Measurements from ENCODE around the gene GLIS1. TPM values are rescaled to one million over a fixed set of nuclear protein-coding genes. Genes with fewer than 3 reads are reported as not detected.

Gene GLIS1
- total and polyA plus RNA-seq, 7 donors: 0.03 to 0.40 (median 0.15) TPM

DNA sequence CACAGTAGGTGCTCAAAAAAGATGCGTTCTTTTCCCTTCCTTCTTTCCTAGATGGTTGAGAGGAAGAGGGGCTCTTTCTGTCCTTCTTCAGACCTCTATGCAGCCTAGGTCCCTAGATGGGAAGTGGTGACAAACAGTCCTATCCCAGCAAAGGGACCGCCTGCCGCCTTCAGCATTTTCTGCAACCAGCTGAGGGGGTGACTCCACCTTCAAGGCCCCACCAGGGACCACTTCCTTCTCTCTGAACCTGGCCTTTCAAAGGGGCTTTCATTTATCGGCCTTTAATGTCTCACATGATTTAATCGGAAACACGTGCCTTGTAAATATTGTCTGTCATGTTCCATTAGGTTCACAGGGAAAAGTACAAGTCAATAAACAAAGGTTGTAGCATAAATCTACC, 32.6 kb downstream of the GLIS1 start:
- intact Hi-C loops (cut with DNase I): no loop called here
- ATAC-seq (no peak), DNase-seq (no peak)
- no peak overlapping the region for H3K4me3 ChIP-seq
- no peaks in the 10 kb centered on the region for H3K36me3 ChIP-seq (ENCODE audit: insufficient read depth in 1 of 2, low read depth in 1 of 2)
- 43 to 46% (median 46%) methylated on average over 6 of the region's 6 CpGs for WGBS, 3 donors
- H3K27ac ChIP-seq: no peak overlapping the region
- TF ChIP-seq, protein P1, sequence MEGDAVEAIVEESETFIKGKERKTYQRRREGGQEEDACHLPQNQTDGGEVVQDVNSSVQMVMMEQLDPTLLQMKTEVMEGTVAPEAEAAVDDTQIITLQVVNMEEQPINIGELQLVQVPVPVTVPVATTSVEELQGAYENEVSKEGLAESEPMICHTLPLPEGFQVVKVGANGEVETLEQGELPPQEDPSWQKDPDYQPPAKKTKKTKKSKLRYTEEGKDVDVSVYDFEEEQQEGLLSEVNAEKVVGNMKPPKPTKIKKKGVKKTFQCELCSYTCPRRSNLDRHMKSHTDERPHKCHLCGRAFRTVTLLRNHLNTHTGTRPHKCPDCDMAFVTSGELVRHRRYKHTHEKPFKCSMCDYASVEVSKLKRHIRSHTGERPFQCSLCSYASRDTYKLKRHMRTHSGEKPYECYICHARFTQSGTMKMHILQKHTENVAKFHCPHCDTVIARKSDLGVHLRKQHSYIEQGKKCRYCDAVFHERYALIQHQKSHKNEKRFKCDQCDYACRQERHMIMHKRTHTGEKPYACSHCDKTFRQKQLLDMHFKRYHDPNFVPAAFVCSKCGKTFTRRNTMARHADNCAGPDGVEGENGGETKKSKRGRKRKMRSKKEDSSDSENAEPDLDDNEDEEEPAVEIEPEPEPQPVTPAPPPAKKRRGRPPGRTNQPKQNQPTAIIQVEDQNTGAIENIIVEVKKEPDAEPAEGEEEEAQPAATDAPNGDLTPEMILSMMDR (IDR thresholded peaks at IDR 0.05): no peak
- H3K4me1 ChIP-seq: no peaks in the 10 kb centered on the region
- peaks cover 0 to 10% (median 4%) of the 10 kb centered on the region in 3 donors for H3K27me3 ChIP-seq (ENCODE audit: insufficient read depth in 3 of 3, low read length in 2 of 3)
- no peaks in the 10 kb centered on the region for H3K9me3 ChIP-seq

DNA sequence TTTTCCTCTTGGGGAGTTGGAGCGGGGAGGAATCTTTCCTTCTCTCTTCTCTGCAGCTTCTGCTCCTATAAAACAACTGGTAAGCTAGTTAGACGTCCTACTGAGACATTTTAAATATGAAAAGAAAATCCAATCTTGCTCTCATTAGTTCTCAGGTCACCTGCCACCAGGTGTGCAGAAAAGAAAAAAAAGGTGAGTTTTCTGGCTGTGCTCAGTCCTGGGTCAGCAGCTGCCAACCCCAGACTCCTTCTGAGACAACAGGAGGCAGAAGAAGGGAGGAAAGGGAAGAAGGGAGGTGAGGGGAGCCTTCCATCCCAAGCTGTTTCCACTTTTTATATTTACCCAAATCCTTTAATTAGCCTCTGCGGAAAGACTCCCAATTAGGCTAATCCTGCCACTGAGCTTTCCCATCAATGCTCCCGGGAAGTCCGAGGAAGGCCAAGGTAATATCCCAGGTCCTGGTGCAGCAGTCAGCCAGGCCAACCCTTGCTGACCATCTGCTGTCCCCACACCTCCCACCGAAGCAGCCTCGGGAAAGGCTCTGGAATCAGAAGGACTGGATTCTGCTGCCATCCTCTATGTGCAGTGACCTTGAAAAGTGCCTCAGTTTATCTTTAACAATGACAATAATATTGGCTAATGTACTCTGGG, 33.4 kb downstream of the GLIS1 start:
- DNase-seq: no peak
- ATAC-seq: no peak
- intact Hi-C loops (cut with DNase I): no loop called here
- WGBS, 3 donors: 40 to 51% (median 51%) methylated on average over 7 of the region's 7 CpGs
- Histone ChIP-seq H3K27me3 (ENCODE audit: insufficient read depth in 3 of 3, low read length in 2 of 3) (peaks cover 0 to 17% (median 6%) of the 10 kb centered on the region in 3 donors), H3K9me3 (no peaks in the 10 kb centered on the region), H3K4me3 (no peak overlapping the region), H3K36me3 (ENCODE audit: insufficient read depth in 1 of 2, low read depth in 1 of 2) (no peaks in the 10 kb centered on the region), H3K4me1 (no peaks in the 10 kb centered on the region), H3K27ac (no peak overlapping the region)
- TF ChIP-seq, protein P1 (IDR thresholded peaks at IDR 0.05): no peak

DNA sequence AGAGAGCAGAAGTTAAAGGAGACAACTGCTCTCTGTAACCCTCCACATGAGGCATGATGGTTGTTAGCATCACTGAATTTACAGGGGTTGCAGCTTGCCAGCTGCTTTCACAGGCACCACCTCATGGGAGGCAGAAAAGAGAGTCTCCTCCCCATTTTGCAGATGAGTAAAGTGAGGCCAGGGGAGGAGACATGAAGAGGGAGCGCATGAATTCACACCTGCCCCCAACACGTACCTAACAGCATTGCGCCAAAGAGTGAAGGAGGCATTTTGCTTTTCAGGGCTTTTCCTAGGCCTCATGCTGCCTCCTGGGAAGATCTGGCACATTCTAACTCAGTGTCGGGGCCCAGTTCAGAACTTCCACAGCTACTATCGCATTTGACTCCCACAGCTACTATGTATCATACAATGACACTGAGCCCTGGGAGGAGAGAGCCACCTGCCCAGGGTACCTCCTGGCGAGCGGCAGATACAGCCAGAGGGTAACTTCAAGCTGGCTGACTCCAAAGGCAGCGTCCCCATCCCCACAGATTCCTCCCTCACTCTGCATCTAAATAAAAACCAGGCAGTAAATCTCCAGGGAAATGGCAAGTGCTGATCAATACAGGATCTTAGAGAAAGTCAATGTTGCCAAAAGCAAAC, 34.0 kb downstream of the GLIS1 start:
- no peaks in the 10 kb centered on the region for H3K36me3 ChIP-seq (ENCODE audit: insufficient read depth in 1 of 2, low read depth in 1 of 2)
- H3K27me3 ChIP-seq (ENCODE audit: insufficient read depth in 3 of 3, low read length in 2 of 3): peaks cover 0 to 17% (median 6%) of the 10 kb centered on the region in 3 donors
- H3K4me3 ChIP-seq: no peak overlapping the region
- no peaks in the 10 kb centered on the region for H3K9me3 ChIP-seq
- no peak overlapping the region for H3K27ac ChIP-seq
- TF ChIP-seq, protein P1 (IDR thresholded peaks at IDR 0.05): no peak
- H3K4me1 ChIP-seq: no peaks in the 10 kb centered on the region
- DNase-seq (no peak), ATAC-seq (no peak)
- 86 to 92% (median 87%) methylated on average over 8 of the region's 8 CpGs for WGBS, 3 donors
- intact Hi-C loops (cut with DNase I): no loop called here

DNA sequence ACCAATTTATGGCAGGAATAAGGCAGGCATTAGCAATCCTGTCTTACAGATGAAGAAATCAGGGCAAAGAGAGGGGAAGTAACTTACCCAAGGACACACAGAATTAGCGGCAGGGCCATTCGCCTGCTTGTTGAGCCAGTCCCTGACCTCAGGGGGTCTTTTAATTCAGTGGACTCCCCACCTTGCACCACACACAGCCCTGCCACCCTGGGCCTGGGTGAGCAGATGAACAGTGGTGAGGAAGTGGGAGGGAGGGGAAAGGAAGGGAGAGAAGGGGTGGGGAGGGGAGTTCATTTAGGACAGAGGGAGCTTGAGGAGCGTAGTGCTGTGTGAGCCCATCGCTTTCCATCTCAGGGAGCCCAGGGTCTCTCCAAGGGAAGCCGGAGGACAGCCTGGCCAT, 34.7 kb downstream of the GLIS1 start:
- DNase-seq (no peak), ATAC-seq (no peak)
- H3K9me3 ChIP-seq: no peaks in the 10 kb centered on the region
- H3K27ac ChIP-seq: no peak overlapping the region
- TF ChIP-seq, protein P1 (IDR thresholded peaks at IDR 0.05): no peak
- H3K4me3 ChIP-seq: no peak overlapping the region
- WGBS, 3 donors: 91 to 94% (median 91%) methylated on average over 5 of the region's 5 CpGs
- H3K4me1 ChIP-seq: no peaks in the 10 kb centered on the region
- H3K27me3 ChIP-seq (ENCODE audit: insufficient read depth in 3 of 3, low read length in 2 of 3): peaks cover 0 to 17% (median 6%) of the 10 kb centered on the region in 3 donors
- intact Hi-C loops (cut with DNase I): no loop called here
- no peaks in the 10 kb centered on the region for H3K36me3 ChIP-seq (ENCODE audit: insufficient read depth in 1 of 2, low read depth in 1 of 2)
